IPS-18a (cell line): ENCODE results near the gene SDS.
"Not testable (repeated sequence)": the region's sequence is repeated elsewhere in the genome, so short reads cannot be mapped to it uniquely, and the experiment has no call there.

Experiments used
- H3K27ac ChIP-seq: one replicate; pipeline ENCODE4 v1.5.1; 2013; ENCODE audit warnings: low read length
- H3K27me3 ChIP-seq: one replicate; pipeline ENCODE4 v1.6.1; 2013; ENCODE audit warnings: mild to moderate bottlenecking, low read length; ENCODE audit not compliant: control insufficient read depth, insufficient read depth
- H3K36me3 ChIP-seq: one replicate; pipeline ENCODE4 v1.6.1; 2013; ENCODE audit warnings: low read depth, low read length; ENCODE audit not compliant: control insufficient read depth
- H3K4me1 ChIP-seq: one replicate; pipeline ENCODE4 v1.6.1; 2013; ENCODE audit warnings: low read depth, low read length; ENCODE audit not compliant: control insufficient read depth
- H3K4me3 ChIP-seq: one replicate; pipeline ENCODE4 v1.5.1; 2013; ENCODE audit warnings: low read length
- H3K9ac ChIP-seq: one replicate; pipeline ENCODE4 v1.6.1; 2013; ENCODE audit warnings: mild to moderate bottlenecking, low read length, moderate library complexity
- H3K9me3 ChIP-seq: one replicate; pipeline ENCODE4 v1.6.1; 2013; ENCODE audit warnings: low read depth, low read length; ENCODE audit not compliant: control insufficient read depth

SDS gene

GRCh38 chr12:113366827-113367226, 36.9 kb downstream of the SDS start:
- Histone ChIP-seq H3K27me3 (no peaks in the 10 kb centered on the region), H3K9me3 (no peaks in the 10 kb centered on the region), H3K36me3 (no peaks in the 10 kb centered on the region), H3K27ac (no peak overlapping the region), H3K4me3 (no peak overlapping the region), H3K4me1 (no peaks in the 10 kb centered on the region), H3K9ac (no peak overlapping the region)

GRCh38 chr12:113365639-113366395, 37.9 kb downstream of the SDS start:
- no peaks in the 10 kb centered on the region for H3K36me3 ChIP-seq
- no peak overlapping the region for H3K27ac ChIP-seq
- no peak overlapping the region for H3K4me3 ChIP-seq
- no peaks in the 10 kb centered on the region for H3K9me3 ChIP-seq
- no peak overlapping the region for H3K9ac ChIP-seq
- no peaks in the 10 kb centered on the region for H3K27me3 ChIP-seq
- H3K4me1 ChIP-seq: no peaks in the 10 kb centered on the region

GRCh38 chr12:113364698-113365097, 39.0 kb downstream of the SDS start:
- peaks cover under 1% of the 10 kb centered on the region for H3K4me1 ChIP-seq
- no peak overlapping the region for H3K4me3 ChIP-seq
- no peak overlapping the region for H3K27ac ChIP-seq
- H3K27me3 ChIP-seq: no peaks in the 10 kb centered on the region
- H3K9ac ChIP-seq: no peak overlapping the region
- no peaks in the 10 kb centered on the region for H3K9me3 ChIP-seq
- no peaks in the 10 kb centered on the region for H3K36me3 ChIP-seq

GRCh38 chr12:113361574-113362370, 41.9 kb downstream of the SDS start:
- no peak overlapping the region for H3K27ac ChIP-seq
- no peak overlapping the region for H3K9ac ChIP-seq
- no peaks in the 10 kb centered on the region for H3K9me3 ChIP-seq
- peaks cover 4% of the 10 kb centered on the region for H3K4me1 ChIP-seq
- H3K27me3 ChIP-seq: no peaks in the 10 kb centered on the region
- H3K36me3 ChIP-seq: no peaks in the 10 kb centered on the region
- H3K4me3 ChIP-seq: no peak overlapping the region

- Histone ChIP-seq H3K9ac (no peak overlapping the region), H3K9me3 (no peaks in the 10 kb centered on the region), H3K4me1 (peaks cover 4% of the 10 kb centered on the region), H3K4me3 (no peak overlapping the region), H3K36me3 (no peaks in the 10 kb centered on the region), H3K27me3 (no peaks in the 10 kb centered on the region), H3K27ac (no peak overlapping the region)
Observed at GRCh38 chr12:113359939-113360748, 43.5 kb downstream of the SDS start.

GRCh38 chr12:113359133-113359938, 44.4 kb downstream of the SDS start:
- Histone ChIP-seq H3K27me3 (no peaks in the 10 kb centered on the region), H3K9ac (peak overlapping the region; percentile 50), H3K4me1 (peaks cover 4% of the 10 kb centered on the region), H3K27ac (no peak overlapping the region), H3K36me3 (no peaks in the 10 kb centered on the region), H3K4me3 (peak overlapping the region; percentile 73), H3K9me3 (no peaks in the 10 kb centered on the region)

GRCh38 chr12:113358381-113359132, 45.1 kb downstream of the SDS start, which contains the start of gene PLBD2:
Gene PLBD2, plus strand, starts transcription at chr12:113358587. Its CDS starts 14 bp downstream, at chr12:113358601.
- Histone ChIP-seq H3K36me3 (no peaks in the 10 kb centered on the region), H3K9me3 (no peaks in the 10 kb centered on the region)

GRCh38 chr12:113354192-113354591, 49.5 kb downstream of the SDS start:
- not testable (repeated sequence) for H3K4me3 ChIP-seq, H3K27me3 ChIP-seq, H3K4me1 ChIP-seq, H3K9me3 ChIP-seq, H3K9ac ChIP-seq, H3K27ac ChIP-seq, H3K36me3 ChIP-seq

More at GRCh38 chr12:113358381-113359132, 45.1 kb downstream of the SDS start, which contains the start of gene PLBD2:
- Histone ChIP-seq H3K4me1 (peaks cover 4% of the 10 kb centered on the region), H3K27ac (no peak within 1 kb of the TSS), H3K27me3 (no peaks in the 10 kb centered on the region), H3K9ac (peak within 1 kb of the TSS; percentile 50), H3K4me3 (peak within 1 kb of the TSS; percentile 73)

GRCh38 chr12:113351089-113351488, 52.6 kb downstream of the SDS start:
- H3K27ac ChIP-seq: no peak overlapping the region
- H3K9ac ChIP-seq: no peak overlapping the region
- no peaks in the 10 kb centered on the region for H3K9me3 ChIP-seq
- no peaks in the 10 kb centered on the region for H3K27me3 ChIP-seq
- H3K4me1 ChIP-seq: no peaks in the 10 kb centered on the region
- H3K36me3 ChIP-seq: no peaks in the 10 kb centered on the region
- H3K4me3 ChIP-seq: no peak overlapping the region

GRCh38 chr12:113348849-113349536, 54.7 kb downstream of the SDS start:
- Histone ChIP-seq H3K4me1 (no peaks in the 10 kb centered on the region), H3K9me3 (no peaks in the 10 kb centered on the region), H3K4me3 (no peak overlapping the region), H3K9ac (no peak overlapping the region), H3K27ac (no peak overlapping the region), H3K27me3 (no peaks in the 10 kb centered on the region), H3K36me3 (no peaks in the 10 kb centered on the region)
